ENCODE measurements around the gene KCNQ1OT1. TPM values are rescaled to one million over a fixed set of nuclear protein-coding genes. Genes with fewer than 3 reads are reported as not detected.

The KCNQ1OT1 gene
- total RNA-seq, 1 donor from 2014 or later: 3.4 TPM

- TF ChIP-seq POLR2A (IDR thresholded peaks at IDR 0.05) (no peak), POLR2AphosphoS5 (IDR thresholded peaks at IDR 0.05; ENCODE audit: insufficient read depth in 1 of 2, low read depth in 1 of 2) (peak in 1 of 2 donors; percentile 44)
- H3K36me3 ChIP-seq: no peaks in the 10 kb centered on the region
- DNase-seq (ENCODE audit: extremely low spot score in 2 of 2): no peak
- H3K4me1 ChIP-seq: peaks cover 24% of the 10 kb centered on the region
- H3K27me3 ChIP-seq: no peaks in the 10 kb centered on the region
- no peaks in the 10 kb centered on the region for H3K9me3 ChIP-seq
- peak overlapping the region in 1 of 2 donors; percentile 35 for H3K4me3 ChIP-seq
- H3K27ac ChIP-seq: peak overlapping the region; percentile 85
- intact Hi-C loops (cut with DNase I): no loop called here
Measured at GRCh38 chr11:2708757-2709281, 9.0 kb upstream of the KCNQ1OT1 start.

GRCh38 chr11:2708151-2708581 is 8.4 kb upstream of the KCNQ1OT1 start:
- peak overlapping the region; percentile 85 for H3K27ac ChIP-seq
- no peak for TF ChIP-seq CTCF (IDR thresholded peaks at IDR 0.05)
- no peak for TF ChIP-seq POLR2A (IDR thresholded peaks at IDR 0.05)
- no peak for TF ChIP-seq POLR2AphosphoS5 (IDR thresholded peaks at IDR 0.05; ENCODE audit: insufficient read depth in 1 of 2, low read depth in 1 of 2)
- no peak for DNase-seq (ENCODE audit: extremely low spot score in 2 of 2)
- no peaks in the 10 kb centered on the region for H3K9me3 ChIP-seq
- H3K36me3 ChIP-seq: no peaks in the 10 kb centered on the region
- intact Hi-C loops (cut with DNase I): no loop called here
- no peaks in the 10 kb centered on the region for H3K27me3 ChIP-seq
- peaks cover 17% of the 10 kb centered on the region for H3K4me1 ChIP-seq
- no peak overlapping the region for H3K4me3 ChIP-seq

GRCh38 chr11:2707736-2708135 is 7.9 kb upstream of the KCNQ1OT1 start:
- Histone ChIP-seq H3K36me3 (no peaks in the 10 kb centered on the region), H3K27me3 (no peaks in the 10 kb centered on the region), H3K4me3 (no peak overlapping the region), H3K4me1 (peaks cover 13% of the 10 kb centered on the region), H3K27ac (peak overlapping the region; percentile 85), H3K9me3 (no peaks in the 10 kb centered on the region)
- no peak for TF ChIP-seq CTCF (IDR thresholded peaks at IDR 0.05)
- TF ChIP-seq POLR2AphosphoS5 (IDR thresholded peaks at IDR 0.05; ENCODE audit: insufficient read depth in 1 of 2, low read depth in 1 of 2): no peak
- TF ChIP-seq POLR2A (IDR thresholded peaks at IDR 0.05): no peak
- intact Hi-C loops (cut with DNase I): no loop called here
- DNase-seq (ENCODE audit: extremely low spot score in 2 of 2): no peak

- no peaks in the 10 kb centered on the region for H3K27me3 ChIP-seq
- no peaks in the 10 kb centered on the region for H3K36me3 ChIP-seq
- no peak overlapping the region for H3K4me3 ChIP-seq
- H3K27ac ChIP-seq: no peak overlapping the region
- no peaks in the 10 kb centered on the region for H3K9me3 ChIP-seq
- H3K4me1 ChIP-seq: peaks cover 11% of the 10 kb centered on the region
- intact Hi-C loops (cut with DNase I): no loop called here
- TF ChIP-seq POLR2A (IDR thresholded peaks at IDR 0.05) (no peak), CTCF (IDR thresholded peaks at IDR 0.05) (no peak), POLR2AphosphoS5 (IDR thresholded peaks at IDR 0.05; ENCODE audit: insufficient read depth in 1 of 2, low read depth in 1 of 2) (no peak)
- DNase-seq (ENCODE audit: extremely low spot score in 2 of 2): no peak
Measured at GRCh38 chr11:2706321-2706720, 6.5 kb upstream of the KCNQ1OT1 start.

- intact Hi-C loops (cut with DNase I): loop anchor here (5.0 kb wide), 1 partner anchor 182 kb away; the partner anchor contains the start of gene CDKN1C
- TF ChIP-seq POLR2A (IDR thresholded peaks at IDR 0.05): no peak
- no peak for TF ChIP-seq CTCF (IDR thresholded peaks at IDR 0.05)
- no peak for TF ChIP-seq POLR2AphosphoS5 (IDR thresholded peaks at IDR 0.05; ENCODE audit: insufficient read depth in 1 of 2, low read depth in 1 of 2)
- Histone ChIP-seq H3K36me3 (no peaks in the 10 kb centered on the region), H3K9me3 (no peaks in the 10 kb centered on the region), H3K27me3 (no peaks in the 10 kb centered on the region), H3K4me3 (no peak overlapping the region), H3K27ac (no peak overlapping the region), H3K4me1 (peaks cover 11% of the 10 kb centered on the region)
- DNase-seq (ENCODE audit: extremely low spot score in 2 of 2): no peak
Measured at GRCh38 chr11:2704896-2705606, 5.3 kb upstream of the KCNQ1OT1 start.
